ENCODE results near the gene FRAS1.

DNA sequence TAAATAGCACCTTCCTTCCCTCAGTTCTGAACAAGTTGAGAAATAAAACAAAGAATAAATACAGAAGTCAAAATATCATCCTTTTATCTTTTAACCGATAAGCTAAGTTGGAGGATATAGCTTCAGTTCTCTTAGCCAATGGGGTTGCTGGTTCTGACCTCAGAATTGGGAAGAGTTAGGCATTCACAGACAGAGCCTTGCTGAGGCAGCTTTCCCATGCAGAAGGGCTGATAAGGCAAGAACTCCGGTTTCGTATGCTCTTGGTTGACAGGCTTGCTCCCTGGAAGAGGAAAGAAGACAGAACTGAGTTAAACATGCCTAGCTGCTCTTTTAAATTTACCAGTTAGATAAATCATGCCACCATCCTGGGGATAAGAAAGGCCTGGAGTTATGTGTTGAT is 17.6 kb downstream of the FRAS1 start:
- TF ChIP-seq, protein P1, sequence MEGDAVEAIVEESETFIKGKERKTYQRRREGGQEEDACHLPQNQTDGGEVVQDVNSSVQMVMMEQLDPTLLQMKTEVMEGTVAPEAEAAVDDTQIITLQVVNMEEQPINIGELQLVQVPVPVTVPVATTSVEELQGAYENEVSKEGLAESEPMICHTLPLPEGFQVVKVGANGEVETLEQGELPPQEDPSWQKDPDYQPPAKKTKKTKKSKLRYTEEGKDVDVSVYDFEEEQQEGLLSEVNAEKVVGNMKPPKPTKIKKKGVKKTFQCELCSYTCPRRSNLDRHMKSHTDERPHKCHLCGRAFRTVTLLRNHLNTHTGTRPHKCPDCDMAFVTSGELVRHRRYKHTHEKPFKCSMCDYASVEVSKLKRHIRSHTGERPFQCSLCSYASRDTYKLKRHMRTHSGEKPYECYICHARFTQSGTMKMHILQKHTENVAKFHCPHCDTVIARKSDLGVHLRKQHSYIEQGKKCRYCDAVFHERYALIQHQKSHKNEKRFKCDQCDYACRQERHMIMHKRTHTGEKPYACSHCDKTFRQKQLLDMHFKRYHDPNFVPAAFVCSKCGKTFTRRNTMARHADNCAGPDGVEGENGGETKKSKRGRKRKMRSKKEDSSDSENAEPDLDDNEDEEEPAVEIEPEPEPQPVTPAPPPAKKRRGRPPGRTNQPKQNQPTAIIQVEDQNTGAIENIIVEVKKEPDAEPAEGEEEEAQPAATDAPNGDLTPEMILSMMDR (IDR thresholded peaks at IDR 0.05), result no peak
- TF ChIP-seq POLR2A (IDR thresholded peaks at IDR 0.05), result no peak

Measured in breast epithelium (tissue), 3 donors.